DMS153 (cell line): ENCODE measurements around the gene INTS7.
A peak's percentile ranks its signal among the peaks of the same experiment; 100 is the strongest.
"Not testable (repeated sequence)": the region's sequence is repeated elsewhere in the genome, so short reads cannot be mapped to it uniquely, and the experiment has no call there.

Experiments used
- DNase-seq: peaks from one replicate; lab custom pipeline; 2025; lab: John Stamatoyannopoulos, UW

The INTS7 gene

GRCh38 chr1:211935448-211935970 lies 99.8 kb downstream of the INTS7 start:
- DNase-seq, result no peak

DNA sequence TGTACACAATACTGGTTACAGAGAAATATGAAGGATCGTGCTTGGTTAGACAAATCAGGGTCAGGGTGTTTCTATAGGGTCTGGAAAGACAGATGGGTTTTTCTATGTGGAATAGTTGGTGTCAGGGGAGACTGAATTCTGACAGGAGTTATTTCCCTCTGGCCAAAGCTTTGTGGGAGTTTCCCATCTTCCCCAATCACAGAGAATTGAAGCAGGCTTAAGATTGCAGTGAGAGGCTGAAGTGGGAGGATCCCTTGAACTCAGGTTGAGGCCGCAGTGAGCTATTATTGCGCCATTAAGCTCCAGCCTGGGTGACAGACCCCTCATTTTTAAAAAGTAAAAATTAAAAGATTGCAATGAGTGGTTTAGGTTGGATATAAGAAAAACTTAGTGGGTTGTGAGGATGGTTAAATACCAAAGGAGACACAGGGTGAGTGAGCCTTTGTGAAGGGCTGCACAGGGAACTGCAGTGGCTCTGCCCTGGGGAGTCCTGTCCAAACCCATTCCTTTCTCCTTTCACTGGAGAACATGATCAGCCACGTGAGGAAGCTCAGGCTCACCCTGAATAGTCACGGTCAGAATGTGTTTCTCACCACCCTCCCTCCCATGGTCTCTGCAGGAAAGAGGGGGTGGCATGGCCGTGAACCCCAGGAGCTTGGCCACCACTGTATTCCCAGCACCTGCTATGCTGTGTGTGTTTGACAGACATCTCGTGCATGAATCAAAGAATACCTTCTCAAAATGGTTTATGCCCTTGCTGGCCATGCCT lies 101.2 kb downstream of the INTS7 start:
- DNase-seq, result no peak

DNA sequence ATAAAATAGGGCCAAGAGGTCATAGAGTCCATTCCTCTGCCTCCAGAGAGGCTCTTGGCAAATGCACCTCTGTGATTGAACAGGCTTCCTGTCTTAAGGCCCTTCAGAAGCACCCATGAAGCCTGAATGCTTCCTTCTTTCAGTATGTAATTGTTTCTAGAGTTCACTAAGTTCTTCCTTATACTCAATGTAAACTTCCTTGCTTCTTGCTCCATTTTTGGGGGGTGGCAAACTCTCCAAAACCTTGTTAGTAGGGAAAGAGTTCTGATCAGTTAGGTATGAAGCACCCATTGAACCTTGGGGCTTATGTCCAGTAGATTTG lies 102.5 kb downstream of the INTS7 start:
- no peak for DNase-seq

GRCh38 chr1:211932231-211932932 lies 103.0 kb downstream of the INTS7 start:
- DNase-seq, result no peak

DNA sequence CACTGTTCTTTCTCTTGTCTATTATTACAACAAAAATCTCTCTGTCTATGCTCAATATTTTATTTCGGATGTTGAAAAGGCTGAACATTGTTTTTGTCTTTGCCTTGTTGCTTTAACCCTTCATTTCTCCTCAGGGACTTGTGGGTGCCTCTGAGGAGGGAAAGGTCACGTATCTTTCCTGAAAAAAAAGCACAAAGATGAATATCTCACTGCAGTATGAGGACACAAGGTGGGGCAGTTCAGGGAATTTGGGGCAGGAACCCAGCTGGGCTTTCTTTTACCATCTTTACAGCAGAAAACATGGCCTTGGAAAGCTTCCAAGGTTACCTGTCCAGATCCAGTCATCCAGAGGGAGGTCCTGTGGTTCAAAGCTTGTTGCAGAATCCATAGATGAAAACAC lies 105.7 kb downstream of the INTS7 start:
- no peak for DNase-seq

DNA sequence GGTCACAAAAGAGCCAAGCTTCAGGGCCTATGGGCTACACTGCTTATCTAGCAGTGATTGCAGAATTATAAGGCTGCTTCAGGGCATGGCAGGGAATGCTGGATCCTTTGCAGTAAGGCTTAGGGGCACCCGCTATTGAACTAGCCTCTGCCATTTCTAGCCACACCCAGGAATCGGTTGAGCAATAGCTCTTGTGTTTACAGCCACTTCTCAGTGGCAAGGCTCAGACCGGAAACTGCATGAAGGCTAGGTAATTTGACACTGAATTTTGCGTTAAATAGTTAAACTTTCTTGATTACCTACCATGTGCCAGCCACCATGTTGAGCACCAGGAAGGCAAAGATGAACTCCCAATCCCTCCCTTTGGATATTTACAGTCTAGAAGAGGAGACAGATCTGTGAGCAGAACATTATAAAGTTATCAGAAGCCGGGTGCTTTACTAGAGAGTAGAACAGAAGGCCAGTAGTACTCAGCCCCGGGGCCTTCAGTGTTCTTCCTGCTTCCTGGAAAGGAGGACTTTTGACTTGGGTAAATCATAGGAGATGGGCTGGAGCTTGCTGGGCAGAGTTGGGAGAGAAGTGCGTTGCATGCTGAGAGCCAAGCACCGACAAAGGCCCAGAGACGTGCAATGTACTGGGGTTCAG lies 106.2 kb downstream of the INTS7 start:
- DNase-seq, result peak; percentile 96

DNA sequence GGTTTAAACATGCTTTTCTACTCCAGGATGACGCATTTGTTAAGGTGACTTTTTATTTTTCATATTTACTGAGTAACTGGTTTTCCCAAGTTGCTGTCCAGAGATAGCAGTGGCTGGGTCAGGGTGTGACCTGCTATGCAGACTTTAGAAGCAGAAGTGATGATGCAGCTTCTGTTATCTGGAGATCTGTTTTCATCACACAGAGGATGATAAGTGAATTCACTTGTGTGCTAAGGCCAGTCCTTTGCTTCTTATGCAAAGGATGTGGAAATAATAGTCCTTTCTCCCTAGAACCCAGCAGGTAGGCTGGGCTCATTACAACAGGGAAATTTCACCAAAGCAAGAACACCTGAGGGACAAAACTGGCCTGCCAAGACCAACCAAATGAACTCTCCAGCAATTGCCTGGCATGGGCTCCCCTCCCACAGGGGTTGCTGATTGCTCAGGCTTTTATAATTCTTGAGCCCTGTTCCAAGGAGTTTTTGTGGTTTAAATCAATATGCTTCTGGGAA lies 107.0 kb downstream of the INTS7 start:
- no peak for DNase-seq

DNA sequence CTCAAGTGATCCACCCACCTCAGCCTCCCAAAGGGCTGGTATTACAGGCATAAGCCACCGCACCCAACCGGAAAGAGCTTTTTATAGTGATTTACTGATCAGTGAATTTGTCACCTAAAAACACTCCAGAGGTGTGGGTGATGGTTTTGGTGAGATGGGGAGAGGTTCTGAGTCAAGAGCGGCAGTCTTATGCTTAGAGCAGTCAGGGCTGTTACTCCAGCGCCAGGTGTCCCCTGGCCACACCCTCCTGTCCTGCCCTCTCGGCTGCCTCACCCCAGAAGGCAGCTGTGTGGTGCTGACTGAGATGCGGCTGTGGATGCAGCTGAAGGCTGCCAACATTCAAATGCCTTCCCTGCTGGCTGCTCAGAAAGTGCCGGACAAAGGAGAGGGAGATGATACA lies 110.3 kb downstream of the INTS7 start:
- DNase-seq, result peak; percentile 91

DNA sequence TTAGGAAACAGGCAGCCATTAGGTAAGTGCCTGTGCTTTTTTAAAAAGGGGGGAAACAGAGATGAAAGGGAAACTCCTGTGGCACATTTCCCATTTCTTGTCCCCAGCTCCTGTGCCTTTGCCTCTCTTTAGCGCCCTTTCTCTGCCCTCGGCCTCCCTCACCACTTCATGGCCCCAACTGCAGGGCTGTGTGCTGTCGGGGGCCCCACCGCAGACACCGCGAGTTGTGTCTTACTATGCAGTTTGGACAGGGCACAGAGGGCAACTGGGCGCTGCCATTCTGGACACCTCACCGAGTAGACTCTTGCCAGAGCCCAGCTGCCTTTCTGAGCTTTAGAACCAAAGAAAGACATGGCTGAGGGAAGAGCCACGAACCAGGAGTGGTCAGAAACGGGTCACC lies 111.1 kb downstream of the INTS7 start:
- DNase-seq, result no peak

GRCh38 chr1:211923095-211923494 lies 112.3 kb downstream of the INTS7 start:
- no peak for DNase-seq

- no peak for DNase-seq
Observed at GRCh38 chr1:211921579-211922095, 113.7 kb downstream of the INTS7 start.

DNA sequence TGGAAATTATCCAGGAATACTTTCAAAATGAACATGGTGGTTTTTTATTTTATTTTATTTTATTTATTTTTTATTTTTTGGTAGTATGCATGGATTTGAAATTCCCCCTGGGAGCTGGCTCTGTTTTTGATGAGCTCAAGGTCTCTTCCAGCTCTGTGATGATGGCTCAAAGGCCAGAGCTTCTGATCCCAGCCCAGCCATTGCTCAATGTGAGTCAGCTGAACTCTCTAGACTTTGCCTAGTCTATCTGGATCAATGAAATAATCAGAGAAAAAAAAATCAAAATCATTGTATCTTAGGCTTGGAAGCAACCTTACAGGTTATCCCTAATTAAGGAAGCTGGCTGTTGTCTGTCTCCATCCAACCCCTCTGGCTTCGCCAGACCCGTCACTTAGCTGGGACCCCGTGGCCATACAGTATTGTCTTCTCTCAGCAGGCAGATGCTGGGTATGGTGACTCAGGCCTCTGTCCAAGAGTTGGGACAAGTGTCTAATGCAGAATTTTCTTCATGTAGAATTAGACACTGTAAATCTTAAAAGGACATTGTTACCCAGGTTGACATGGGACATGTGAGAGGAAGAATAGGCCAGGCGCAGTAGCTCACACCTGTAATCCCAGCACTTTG lies 114.6 kb downstream of the INTS7 start:
- DNase-seq, result no peak

DNA sequence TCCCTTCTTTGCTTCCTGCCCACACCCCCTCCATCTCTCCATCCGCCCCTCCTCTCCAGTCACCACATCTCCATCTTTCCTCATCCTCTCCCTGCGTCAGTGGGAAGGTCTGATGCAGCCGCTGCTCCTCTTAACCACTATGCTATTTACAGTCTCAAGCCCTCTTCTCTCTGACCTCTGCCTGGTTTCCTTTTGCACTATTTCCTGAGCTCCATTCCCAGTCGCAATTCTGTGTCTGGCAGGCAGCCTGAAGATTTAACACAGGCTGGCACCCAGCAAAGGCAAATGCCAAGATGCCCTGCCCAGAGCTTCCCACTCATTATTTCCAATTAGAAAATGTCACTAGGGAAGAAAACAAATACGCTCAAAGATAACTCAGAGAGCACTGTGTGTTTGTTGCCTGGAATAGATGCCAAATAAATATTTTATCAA lies 115.2 kb downstream of the INTS7 start:
- peak; percentile 30 for DNase-seq

DNA sequence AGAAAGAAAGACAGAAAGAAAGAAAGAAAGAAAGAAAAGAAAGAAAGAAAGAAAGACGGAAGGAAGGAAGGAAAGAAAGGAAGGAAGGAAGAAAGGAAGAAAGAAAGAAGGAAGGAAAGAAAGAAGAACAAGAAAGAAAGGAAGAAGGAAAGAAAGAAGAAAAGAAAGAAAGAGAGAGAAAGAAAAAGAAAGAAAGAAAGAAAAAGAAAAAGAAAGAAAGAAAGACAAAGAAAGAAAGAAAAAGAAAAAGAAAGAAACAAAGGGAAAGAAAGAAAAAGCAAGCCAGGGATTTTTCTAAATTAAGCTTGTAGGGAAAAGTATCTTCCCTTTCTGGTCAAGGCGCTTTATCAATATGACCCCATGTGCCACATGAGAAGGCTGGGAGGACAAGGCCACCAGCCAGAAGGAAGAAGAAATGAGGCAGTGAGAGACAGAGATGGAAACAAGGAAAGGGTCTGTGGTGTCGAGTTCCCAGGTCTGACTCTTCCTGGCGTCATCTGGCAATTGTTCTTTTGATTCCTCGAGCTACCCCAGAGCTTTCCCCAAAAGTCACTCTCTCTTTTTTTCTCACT lies 116.4 kb downstream of the INTS7 start:
- DNase-seq, result no peak

GRCh38 chr1:211916458-211916857 lies 118.9 kb downstream of the INTS7 start:
- not testable (repeated sequence) for DNase-seq

DNA sequence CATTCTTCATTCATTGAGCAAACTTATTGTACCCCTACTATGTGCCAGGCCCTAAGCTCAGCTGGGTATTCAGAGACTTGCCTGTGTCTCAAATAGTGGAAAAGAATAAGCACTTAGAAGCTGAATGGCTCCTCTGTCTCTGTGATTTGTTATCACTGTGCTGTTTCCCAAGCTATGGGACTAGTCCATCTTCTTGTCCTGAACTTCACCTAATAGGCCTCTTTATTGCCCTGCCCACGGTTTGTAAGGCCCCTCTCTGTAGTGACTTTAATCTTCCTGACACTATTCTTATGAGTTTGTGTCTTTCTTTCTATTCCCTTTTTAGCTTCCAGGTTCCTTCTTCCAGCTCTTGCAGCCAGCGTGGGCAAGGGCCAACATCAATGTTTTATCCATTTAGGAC lies 119.4 kb downstream of the INTS7 start:
- no peak for DNase-seq

DNA sequence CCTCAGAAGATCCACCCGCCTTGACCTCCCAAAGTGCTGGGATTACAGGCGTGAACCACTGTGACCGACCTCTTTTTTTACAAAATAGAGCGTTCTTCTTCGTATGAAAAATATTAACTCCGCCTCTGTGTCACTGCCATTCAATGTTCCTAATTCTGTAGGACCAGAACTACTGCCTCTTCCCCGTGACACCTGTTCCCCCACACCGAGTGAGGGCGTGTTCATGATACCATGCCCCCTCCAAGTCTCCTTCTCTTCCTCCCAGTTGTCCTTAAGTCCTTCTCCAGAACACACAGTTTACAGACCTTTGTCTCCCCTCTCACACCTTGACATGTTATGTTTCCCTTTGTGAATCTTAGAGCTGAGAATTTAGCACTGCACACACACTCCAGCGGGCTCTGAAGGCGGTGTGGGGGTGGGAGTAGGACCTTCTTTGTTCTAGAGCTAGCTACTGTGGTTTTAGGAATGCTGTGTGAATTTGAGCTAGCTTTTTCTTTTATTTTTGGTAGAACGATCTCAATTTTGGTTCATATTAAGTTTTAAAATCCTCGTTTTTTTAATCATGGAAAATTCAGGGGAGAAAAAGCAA lies 122.4 kb downstream of the INTS7 start:
- no peak for DNase-seq

GRCh38 chr1:211912038-211912437 lies 123.3 kb downstream of the INTS7 start:
- DNase-seq, result no peak

DNA sequence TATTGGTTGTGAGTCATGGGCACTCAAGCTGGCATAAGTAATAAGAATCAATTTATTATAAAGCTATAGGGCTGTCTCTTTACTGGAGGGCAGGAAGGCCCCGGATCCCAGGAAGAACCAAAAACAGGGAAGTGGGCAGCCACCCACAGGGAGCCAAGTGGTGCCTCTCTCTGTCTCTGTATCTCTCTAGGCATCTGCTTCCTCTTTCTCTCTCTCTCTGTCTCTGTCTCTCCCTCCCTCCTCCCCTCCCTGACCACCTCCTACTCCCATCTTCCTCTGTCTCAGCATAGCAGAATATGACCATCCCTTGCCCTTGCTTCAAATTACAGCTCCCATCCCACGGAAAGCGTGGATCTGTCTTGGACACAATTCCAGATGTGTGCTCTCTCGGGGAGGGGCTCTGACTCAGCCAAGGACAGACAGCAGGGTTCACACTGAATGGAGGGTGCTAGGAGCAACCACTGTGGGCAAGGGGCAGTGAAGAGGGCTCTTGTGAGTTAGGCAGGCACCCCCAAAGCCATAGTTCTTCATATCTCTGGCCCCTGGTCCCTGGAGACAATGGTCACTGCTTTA lies 124.4 kb downstream of the INTS7 start:
- DNase-seq, result no peak

DNA sequence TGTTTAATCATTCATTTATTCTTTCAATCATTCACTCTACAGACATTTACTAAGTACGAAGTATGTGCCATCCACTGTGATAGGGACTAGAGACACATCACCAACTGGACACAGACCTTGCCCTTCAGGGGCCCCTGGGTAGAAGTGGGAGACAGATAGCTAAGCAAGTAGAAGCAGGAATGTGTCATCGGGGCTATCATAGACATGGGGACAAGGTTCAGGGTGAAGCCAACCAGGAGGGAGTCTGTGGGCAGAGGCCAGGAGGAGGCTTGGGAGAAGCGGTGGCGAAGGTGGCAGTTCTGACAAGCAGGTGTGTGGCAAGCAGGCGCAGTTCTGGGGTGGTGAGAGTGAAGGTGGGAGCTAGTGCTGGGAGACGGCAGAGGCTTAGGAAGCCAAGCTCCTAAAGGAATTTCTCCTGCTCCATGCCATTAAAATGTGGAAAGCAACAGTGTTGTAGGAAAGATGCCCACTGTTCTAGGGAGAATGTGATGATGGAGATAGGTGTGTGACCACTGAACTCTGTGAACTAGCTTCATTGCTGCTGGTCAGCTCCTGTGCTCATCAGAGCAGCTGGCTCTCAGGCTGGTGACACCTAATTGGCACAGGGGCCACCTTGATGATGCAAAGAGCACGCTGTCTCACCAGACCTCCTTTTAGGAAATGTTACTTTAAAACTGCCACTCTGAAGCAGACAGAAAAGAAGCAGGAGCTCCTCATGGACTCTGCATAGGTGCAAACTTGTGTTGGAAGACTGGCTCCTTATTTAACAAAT lies 125.1 kb downstream of the INTS7 start:
- DNase-seq, result no peak
